Gastrocnemius medialis (tissue), 4 donors: ENCODE measurements around the gene CD276.

Experiments used
- CTCF ChIP-seq, 5 experiments: fragments of 450-650 bp in 3 of 5; fragments of 200-600 bp in 2 of 5; sonication (generic) in 2 of 5; IDR thresholded peaks in 4 of 5; conservative IDR thresholded peaks in 1 of 5; 1 replicate in 4 of 5; 2 replicates in 1 of 5; pipeline ENCODE4 v1.5.1; 2016 to 2019; ENCODE audit warnings: antibody characterized with exemption in 5 of 5, mild to moderate bottlenecking in 3 of 5, moderate library complexity in 3 of 5
- POLR2A ChIP-seq, 2 donors: fragments of 450-650 bp; IDR thresholded peaks; one replicate each; pipeline ENCODE4 v1.6.1; 2017; ENCODE audit warnings: antibody characterized with exemption in 2 of 2, mild to moderate bottlenecking in 2 of 2, moderate library complexity in 2 of 2

GRCh38 chr15:73677146-73677607 lies 7.0 kb upstream of the CD276 start:
- TF ChIP-seq CTCF (IDR thresholded peaks at IDR 0.05 in 4 of 5, conservative IDR thresholded peaks at IDR 0.05 in 1 of 5) (peak; percentile 86 to 92 (median 88)), POLR2A (IDR thresholded peaks at IDR 0.05) (no peak)
